Fibroblast of the aortic adventitia (primary cell): Measurements from ENCODE around the gene COX11. TPM values are rescaled to one million over a fixed set of nuclear protein-coding genes. Genes with fewer than 3 reads are reported as not detected.

Source experiments
- DNase-seq: peaks from one replicate; pipeline ENCODE4 v3.0.0-alpha.2; 2010; ENCODE audit warnings: low read depth
- H3K4me3 ChIP-seq: 2 replicates; pipeline ENCODE4 v1.5.1; 2011; ENCODE audit warnings: low read depth, mild to moderate bottlenecking, control low read depth, low read length, moderate library complexity
- total RNA-seq: library from RNA; depleted of rRNA; stranded (reverse); fragments of >200 nt; gene quantifications from 2 replicates; pipeline ENCODE4 v1.2.3, GENCODE V29; 2012; ENCODE audit warnings: low replicate concordance
- TF ChIP-seq, protein P1 (sequence below): IDR thresholded peaks from 2 replicates; pipeline ENCODE4 v1.5.1; 2011; ENCODE audit warnings: mild to moderate bottlenecking, low read length, control low read depth, inconsistent platforms; ENCODE audit not compliant: insufficient read depth

COX11 gene
- 14.2 and 37.8 TPM in 2 replicates for total RNA-seq

DNA sequence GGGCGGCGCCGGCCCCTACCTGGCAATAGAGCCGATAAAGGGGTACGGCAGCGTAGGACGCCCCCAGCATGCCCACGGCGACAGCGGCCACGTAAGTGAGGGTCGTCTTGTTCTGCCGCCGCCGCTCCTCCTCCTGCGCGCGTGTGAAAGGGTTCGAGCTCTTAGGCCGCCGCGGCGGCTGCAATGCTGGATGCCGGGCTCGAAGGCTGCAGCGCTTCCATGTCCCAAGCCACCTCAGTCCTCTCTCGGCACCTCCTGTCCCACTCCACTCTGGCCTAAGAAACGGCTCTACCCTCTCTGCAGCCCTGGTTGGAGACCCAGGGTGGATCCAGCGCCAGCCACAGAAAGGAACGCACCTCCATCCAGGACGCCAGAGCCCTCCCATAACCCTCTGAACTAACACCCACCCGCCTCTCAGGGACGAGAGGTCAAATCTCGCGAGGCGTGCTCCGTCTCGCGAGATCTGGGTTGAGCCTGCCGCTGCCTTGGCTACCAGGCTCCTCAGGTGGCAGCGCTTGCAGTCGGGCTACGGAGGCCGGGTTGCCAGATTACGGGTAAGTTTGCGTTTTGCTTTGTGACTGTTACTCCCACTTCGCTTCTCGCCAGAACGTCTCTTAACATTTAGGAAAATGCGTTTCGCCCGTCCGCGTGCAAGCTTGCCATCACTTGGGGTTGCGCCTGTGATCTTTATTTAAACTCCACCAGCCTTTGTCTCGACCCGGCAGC is at the start of gene COX11, which contains the start of gene STXBP4:
Gene COX11 (minus strand): TSS at position 393 of the 726 bp plus-strand sequence. CDS start 8 bp downstream, at position 385.
Gene STXBP4 (plus strand): TSS at position 504 of the 726 bp plus-strand sequence. CDS start 17,455 bp downstream, outside the sequence.
- peak within 1 kb of the TSS; percentile 94 for H3K4me3 ChIP-seq
- DNase-seq, result peak; percentile 96
- TF ChIP-seq, protein P1, sequence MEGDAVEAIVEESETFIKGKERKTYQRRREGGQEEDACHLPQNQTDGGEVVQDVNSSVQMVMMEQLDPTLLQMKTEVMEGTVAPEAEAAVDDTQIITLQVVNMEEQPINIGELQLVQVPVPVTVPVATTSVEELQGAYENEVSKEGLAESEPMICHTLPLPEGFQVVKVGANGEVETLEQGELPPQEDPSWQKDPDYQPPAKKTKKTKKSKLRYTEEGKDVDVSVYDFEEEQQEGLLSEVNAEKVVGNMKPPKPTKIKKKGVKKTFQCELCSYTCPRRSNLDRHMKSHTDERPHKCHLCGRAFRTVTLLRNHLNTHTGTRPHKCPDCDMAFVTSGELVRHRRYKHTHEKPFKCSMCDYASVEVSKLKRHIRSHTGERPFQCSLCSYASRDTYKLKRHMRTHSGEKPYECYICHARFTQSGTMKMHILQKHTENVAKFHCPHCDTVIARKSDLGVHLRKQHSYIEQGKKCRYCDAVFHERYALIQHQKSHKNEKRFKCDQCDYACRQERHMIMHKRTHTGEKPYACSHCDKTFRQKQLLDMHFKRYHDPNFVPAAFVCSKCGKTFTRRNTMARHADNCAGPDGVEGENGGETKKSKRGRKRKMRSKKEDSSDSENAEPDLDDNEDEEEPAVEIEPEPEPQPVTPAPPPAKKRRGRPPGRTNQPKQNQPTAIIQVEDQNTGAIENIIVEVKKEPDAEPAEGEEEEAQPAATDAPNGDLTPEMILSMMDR, result peak; percentile 66

DNA sequence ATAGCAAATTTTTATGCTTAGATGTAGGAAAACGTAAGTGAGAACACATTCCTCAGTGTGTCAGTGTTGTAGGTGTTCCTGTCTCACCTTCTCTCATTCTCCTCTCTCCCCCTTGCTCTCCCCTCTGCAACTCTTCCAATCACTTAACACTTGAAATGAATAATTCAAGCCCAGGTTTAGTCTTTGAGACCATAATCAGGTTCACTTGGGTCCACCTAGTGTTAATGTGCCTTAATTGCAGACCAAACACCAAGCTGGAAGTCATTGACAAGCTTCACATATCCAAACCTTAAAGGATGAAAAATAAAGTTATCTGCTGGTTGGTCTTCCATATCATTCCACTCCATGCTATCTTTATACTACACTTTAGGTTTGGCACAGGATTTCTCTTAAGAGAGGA is 37.1 kb upstream of the COX11 start:
- no peak overlapping the region for H3K4me3 ChIP-seq
- DNase-seq, result peak; percentile 12
- TF ChIP-seq, protein P1, result peak; percentile 35

DNA sequence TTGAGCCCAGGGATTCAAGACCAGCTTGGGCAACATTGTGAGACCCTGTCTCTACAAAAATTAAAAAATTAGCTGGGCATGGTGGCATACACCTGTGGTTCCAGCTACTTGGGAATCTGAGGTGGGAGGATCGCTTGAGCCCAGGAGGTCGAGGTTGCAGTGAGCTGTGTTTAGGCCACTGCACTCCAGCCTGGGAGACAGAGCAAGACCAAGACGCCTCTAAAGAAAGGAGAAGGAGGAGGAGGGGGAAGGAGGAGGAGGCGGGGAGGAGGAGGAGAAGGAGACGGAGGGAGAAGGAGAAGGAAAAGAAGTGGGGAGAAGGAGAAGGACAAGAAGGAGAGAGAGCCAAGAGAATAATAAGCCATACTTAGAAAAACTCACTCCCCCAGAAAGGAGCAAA is 36.0 kb upstream of the COX11 start:
- H3K4me3 ChIP-seq, result no peak overlapping the region
- DNase-seq, result no peak
- TF ChIP-seq, protein P1, result no peak

- TF ChIP-seq, protein P1, result no peak
- DNase-seq, result no peak
- no peak overlapping the region for H3K4me3 ChIP-seq
Observed at GRCh38 chr17:55002458-55002857, 34.0 kb upstream of the COX11 start.

- no peak overlapping the region for H3K4me3 ChIP-seq
- TF ChIP-seq, protein P1, result no peak
- DNase-seq, result no peak
Observed at GRCh38 chr17:54996441-54996840, 28.0 kb upstream of the COX11 start.

DNA sequence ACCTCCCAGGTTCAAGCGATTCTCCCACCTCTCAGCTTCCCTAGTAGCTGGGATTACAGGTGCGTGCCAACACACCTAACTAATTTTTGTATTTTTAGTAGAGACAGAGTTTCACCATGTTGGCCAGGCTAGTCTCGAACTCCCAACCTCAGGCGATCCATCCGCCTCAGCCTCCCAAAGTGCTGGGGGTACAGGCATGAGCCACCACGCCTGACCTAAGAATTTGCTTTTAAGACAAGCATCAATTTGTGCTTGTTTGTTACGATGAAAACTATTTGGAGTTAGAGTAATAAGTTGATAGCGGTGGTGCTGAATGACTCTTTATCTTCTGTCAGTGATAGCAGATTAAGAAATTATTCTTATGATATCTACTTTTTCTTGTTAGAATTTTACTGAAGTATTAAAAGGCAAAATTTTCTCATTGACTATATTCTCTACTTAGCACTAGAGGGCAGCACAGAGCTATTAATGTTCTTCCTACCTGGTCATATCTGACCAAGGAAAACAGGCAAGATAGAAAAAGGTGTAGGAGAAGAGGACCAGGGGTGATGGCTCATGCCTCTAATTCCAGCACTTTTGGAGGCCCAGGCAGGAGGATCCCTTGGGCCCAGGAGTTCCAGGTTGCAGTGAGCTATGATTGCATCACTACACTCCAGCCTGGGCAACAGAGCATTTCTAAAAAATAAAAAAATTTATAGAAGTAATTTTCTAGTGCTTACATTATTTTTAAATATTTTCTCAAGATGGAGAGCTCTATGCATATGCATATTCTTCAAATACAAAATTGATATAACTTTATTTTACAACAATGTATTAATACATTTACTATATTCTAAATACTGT is 24.6 kb upstream of the COX11 start:
- DNase-seq, result peak; percentile 74
- TF ChIP-seq, protein P1, result peak; percentile 51
- no peak overlapping the region for H3K4me3 ChIP-seq
